Upper lobe of left lung (tissue), 6 donors: ENCODE measurements around the gene TMEM184B. TPM values are rescaled to one million over a fixed set of nuclear protein-coding genes. Genes with fewer than 3 reads are reported as not detected.

Experiments used
- ATAC-seq, 2 donors: fragments of 200-7000 bp; cut with Tn5 transposase; one replicate each; pipeline ENCODE4 v1.9.1; 2022; ENCODE audit warnings: mild to moderate bottlenecking in 2 of 2, moderate library complexity in 2 of 2; ENCODE audit not compliant: low FRiP score in 2 of 2
- DNase-seq, 2 donors: peaks; one replicate each; pipeline ENCODE4 v3.0.0-alpha.2; 2019 to 2020
- H3K27ac ChIP-seq, 4 donors: fragments of 200-600 bp; sonication (generic); one replicate each; pipeline ENCODE4 v1.5.1; 2016 to 2019
- H3K27me3 ChIP-seq, 4 donors: fragments of 200-600 bp; sonication (generic); one replicate each; pipeline ENCODE4 v1.5.1; 2017 to 2019
- H3K36me3 ChIP-seq, 4 donors: fragments of 200-600 bp; sonication (generic); one replicate each; pipeline ENCODE4 v1.5.1; 2016 to 2019
- H3K4me1 ChIP-seq, 4 donors: fragments of 200-600 bp; sonication (generic); one replicate each; pipeline ENCODE4 v1.5.1; 2018 to 2019
- H3K4me3 ChIP-seq, 4 donors: fragments of 200-600 bp; sonication (generic); one replicate each; pipeline ENCODE4 v1.5.1; 2017 to 2019; ENCODE audit warnings: mild to moderate bottlenecking in 2 of 4, moderate library complexity in 1 of 4
- H3K9me3 ChIP-seq, 4 donors: fragments of 200-600 bp; sonication (generic); one replicate each; pipeline ENCODE4 v1.5.1; 2018 to 2019
- CTCF ChIP-seq, 6 experiments: fragments of 450-650 bp in 4 of 6; fragments of 200-600 bp in 2 of 6; sonication (generic) in 2 of 6; IDR thresholded peaks; one replicate each; pipeline ENCODE4 v1.5.1; 2016 to 2019; ENCODE audit warnings: antibody characterized with exemption in 6 of 6
- EP300 ChIP-seq, 4 donors: sonication (generic); formaldehyde crosslinking; IDR thresholded peaks; one replicate each; pipeline ENCODE4 v1.5.1; 2017; ENCODE audit warnings: antibody characterized with exemption in 4 of 4, control low read depth in 2 of 4
- POLR2A ChIP-seq, 4 donors: fragments of 450-650 bp; IDR thresholded peaks; one replicate each; pipeline ENCODE4 v1.5.1; 2016 to 2017; ENCODE audit warnings: antibody characterized with exemption in 4 of 4, mild to moderate bottlenecking in 2 of 4
- POLR2AphosphoS5 ChIP-seq, 2 donors: sonication (generic); formaldehyde crosslinking; IDR thresholded peaks; one replicate each; pipeline ENCODE4 v1.5.1; 2017; ENCODE audit warnings: antibody characterized with exemption in 2 of 2
- WGBS, 2 donors: methylation state at CpG; one replicate each; pipeline ENCODE4 v1.1.5; 2017 to 2018; 5-methylcytosine and 5-hydroxymethylcytosine counted together
- total RNA-seq, 6 donors: library from RNA; depleted of rRNA in 4 of 6; stranded (reverse); fragments of >200 nt in 4 of 6; gene quantifications; one replicate each; pipeline versions ENCODE4 v1.1.0 to v1.2.1, GENCODE V29; 2016 to 2021
- donor health status: DM: no; HTN: no; CAD: no; lungs with moderate emphysema.
- donor health status: DM: no; HTN: yes; CAD: no; lungs with severe emphysema.

The TMEM184B gene
- total RNA-seq, 6 donors from 2014 or later = 47.5 to 141 (median 72.1) TPM

GRCh38 chr22:38230108-38230825 is 42.5 kb downstream of the TMEM184B start:
- peak overlapping the region; percentile 70 to 86 (median 77) for H3K27ac ChIP-seq
- peak in 1 of 2 donors; percentile 43 for ATAC-seq
- WGBS, 2 donors = 51 to 64% methylated on average over 9 to 13 of the region's 15 CpGs
- no peaks in the 10 kb centered on the region for H3K9me3 ChIP-seq
- no peak overlapping the region for H3K4me3 ChIP-seq
- DNase-seq = peak; percentile 62
- peaks cover 7 to 76% (median 60%) of the 10 kb centered on the region in 4 donors for H3K36me3 ChIP-seq
- no peak for TF ChIP-seq EP300 (IDR thresholded peaks at IDR 0.05)
- TF ChIP-seq POLR2A (IDR thresholded peaks at IDR 0.05) = no peak
- peak in 1 of 2 donors; percentile 19 for TF ChIP-seq POLR2AphosphoS5 (IDR thresholded peaks at IDR 0.05)
- peak; percentile 39 to 64 (median 53) for TF ChIP-seq CTCF (IDR thresholded peaks at IDR 0.05)
- no peaks in the 10 kb centered on the region for H3K27me3 ChIP-seq
- H3K4me1 ChIP-seq = peaks cover 38 to 52% (median 42%) of the 10 kb centered on the region in 4 donors

- WGBS, 2 donors = 46 to 62% methylated on average over 1 to 13 of the region's 14 CpGs
- peaks cover 13 to 76% (median 60%) of the 10 kb centered on the region in 4 donors for H3K36me3 ChIP-seq
- H3K27ac ChIP-seq = peak overlapping the region; percentile 80 to 92 (median 86)
- peak in 1 of 2 donors; percentile 62 for DNase-seq
- ATAC-seq = peak in 1 of 2 donors; percentile 83
- no peak overlapping the region for H3K4me3 ChIP-seq
- no peak for TF ChIP-seq CTCF (IDR thresholded peaks at IDR 0.05)
- TF ChIP-seq POLR2A (IDR thresholded peaks at IDR 0.05) = peak in 1 of 4 donors; percentile 29
- peak in 2 of 4 donors; percentile 83 to 84 for TF ChIP-seq EP300 (IDR thresholded peaks at IDR 0.05)
- peak; percentile 78 to 82 for TF ChIP-seq POLR2AphosphoS5 (IDR thresholded peaks at IDR 0.05)
- H3K9me3 ChIP-seq = no peaks in the 10 kb centered on the region
- H3K27me3 ChIP-seq = no peaks in the 10 kb centered on the region
- H3K4me1 ChIP-seq = peaks cover 38 to 52% (median 42%) of the 10 kb centered on the region in 4 donors
Observed at GRCh38 chr22:38228873-38229740, 43.7 kb downstream of the TMEM184B start.

GRCh38 chr22:38228326-38228872 is 44.4 kb downstream of the TMEM184B start:
- peaks cover 38 to 52% (median 41%) of the 10 kb centered on the region in 4 donors for H3K4me1 ChIP-seq
- no peak for DNase-seq
- WGBS, 2 donors = 63 to 78% methylated on average over 3 of the region's 3 CpGs
- no peak for ATAC-seq
- no peaks in the 10 kb centered on the region for H3K27me3 ChIP-seq
- H3K9me3 ChIP-seq = no peaks in the 10 kb centered on the region
- no peak overlapping the region for H3K4me3 ChIP-seq
- H3K27ac ChIP-seq = peak overlapping the region; percentile 80 to 92 (median 86)
- TF ChIP-seq POLR2AphosphoS5 (IDR thresholded peaks at IDR 0.05) (no peak), EP300 (IDR thresholded peaks at IDR 0.05) (no peak), POLR2A (IDR thresholded peaks at IDR 0.05) (no peak), CTCF (IDR thresholded peaks at IDR 0.05) (no peak)
- H3K36me3 ChIP-seq = peaks cover 13 to 77% (median 62%) of the 10 kb centered on the region in 4 donors

GRCh38 chr22:38226853-38227649 is 45.8 kb downstream of the TMEM184B start:
- TF ChIP-seq POLR2AphosphoS5 (IDR thresholded peaks at IDR 0.05) (no peak), EP300 (IDR thresholded peaks at IDR 0.05) (no peak), POLR2A (IDR thresholded peaks at IDR 0.05) (no peak), CTCF (IDR thresholded peaks at IDR 0.05) (no peak)
- H3K27ac ChIP-seq = peak overlapping the region; percentile 80 to 92 (median 86)
- WGBS, 2 donors = 93 to 96% methylated on average over 18 to 23 of the region's 25 CpGs
- H3K9me3 ChIP-seq = no peaks in the 10 kb centered on the region
- H3K36me3 ChIP-seq = peaks cover 13 to 77% (median 61%) of the 10 kb centered on the region in 4 donors
- H3K27me3 ChIP-seq = no peaks in the 10 kb centered on the region
- no peak for ATAC-seq
- peaks cover 45 to 58% (median 50%) of the 10 kb centered on the region in 4 donors for H3K4me1 ChIP-seq
- DNase-seq = no peak
- H3K4me3 ChIP-seq = no peak overlapping the region
